GM12878 (cell line): ENCODE measurements around the gene IGFL3. TPM values are rescaled to one million over a fixed set of nuclear protein-coding genes. Genes with fewer than 3 reads are reported as not detected.
A peak's percentile ranks its signal among the peaks of the same experiment; 100 is the strongest.

Experiments
- ATF7 ChIP-seq: fragments of 450-650 bp; IDR thresholded peaks from 2 replicates; pipeline ENCODE4 v1.6.1; 2016; ENCODE audit warnings: low read depth, mild to moderate bottlenecking
- BACH1 ChIP-seq: fragments of 450-650 bp; IDR thresholded peaks from 2 replicates; pipeline ENCODE4 v1.6.1; 2017; ENCODE audit warnings: mild to moderate bottlenecking, borderline replicate concordance
- CBFB ChIP-seq: IDR thresholded peaks from 2 replicates; pipeline ENCODE4 v1.6.1; 2016; ENCODE audit warnings: antibody characterized with exemption, low read depth
- CTCF ChIP-seq, 3 experiments: IDR thresholded peaks in 2 of 3; conservative IDR thresholded peaks in 1 of 3; 2 replicates each; pipeline ENCODE4 v1.5.1; 2011; ENCODE audit warnings: low read depth in 3 of 3, low read length in 3 of 3, mild to moderate bottlenecking in 3 of 3, control low read depth in 2 of 3, moderate library complexity in 2 of 3, inconsistent platforms in 1 of 3, mixed read lengths in 1 of 3; ENCODE audit not compliant: control insufficient read depth in 2 of 3, insufficient read depth in 1 of 3; ENCODE audit errors: extremely low read depth in 1 of 3
- EGR1 ChIP-seq, 2 experiments: IDR thresholded peaks; 1 replicate in 1 of 2; 2 replicates in 1 of 2; pipeline ENCODE4 v1.6.1; 2011 to 2012; ENCODE audit warnings: low read depth in 2 of 2, low read length in 2 of 2, borderline replicate concordance in 1 of 2, mild to moderate bottlenecking in 1 of 2, moderate library complexity in 1 of 2
- GABPA ChIP-seq: IDR thresholded peaks from 2 replicates; pipeline ENCODE4 v1.6.1; 2014; ENCODE audit warnings: antibody characterized with exemption, low read depth, mild to moderate bottlenecking, inconsistent platforms
- IKZF2 ChIP-seq, 2 experiments: fragments of 450-650 bp; IDR thresholded peaks; 2 replicates each; pipeline ENCODE4 v1.6.1; 2017; ENCODE audit warnings: mild to moderate bottlenecking in 2 of 2, moderate library complexity in 2 of 2
- IRF4 ChIP-seq: IDR thresholded peaks from 2 replicates; pipeline ENCODE4 v1.6.1; 2011; ENCODE audit warnings: low read depth, low read length
- JUNB ChIP-seq: IDR thresholded peaks from 2 replicates; pipeline ENCODE4 v1.6.1; 2016; ENCODE audit warnings: antibody characterized with exemption, mild to moderate bottlenecking
- MYB ChIP-seq: fragments of 150-350 bp; IDR thresholded peaks from 2 replicates; pipeline ENCODE4 v1.6.1; 2014; ENCODE audit warnings: mild to moderate bottlenecking, low read depth, low read length, borderline replicate concordance
- RELB ChIP-seq: fragments of 450-650 bp; IDR thresholded peaks from 2 replicates; pipeline ENCODE4 v1.6.1; 2017; ENCODE audit warnings: low read depth, mild to moderate bottlenecking, moderate library complexity
- RUNX3 ChIP-seq: IDR thresholded peaks from 2 replicates; pipeline ENCODE4 v1.6.1; 2012; ENCODE audit warnings: low read length, inconsistent platforms
- SIN3A ChIP-seq: IDR thresholded peaks from 2 replicates; pipeline ENCODE4 v1.6.1; 2012; ENCODE audit warnings: low read depth, low read length, improper control_type of control experiment
- YBX1 ChIP-seq: fragments of 450-650 bp; IDR thresholded peaks from 2 replicates; pipeline ENCODE4 v1.6.1; 2016; ENCODE audit warnings: antibody characterized with exemption
- YY1 ChIP-seq: IDR thresholded peaks from 2 replicates; pipeline ENCODE4 v1.6.1; 2011; ENCODE audit warnings: low read depth, mild to moderate bottlenecking, low read length
- ZSCAN29 ChIP-seq: fragments of 450-650 bp; IDR thresholded peaks from 2 replicates; pipeline ENCODE4 v1.6.1; 2017; ENCODE audit warnings: mild to moderate bottlenecking, moderate library complexity
- polyA plus RNA-seq, 11 experiments: library from polyadenylated mRNA; depleted of rRNA in 4 of 11; unstranded in 6 of 11; stranded (reverse) in 5 of 11; fragments of >200 nt; fragmentation: Nextera tagmentation in 4 of 11; fragmentation: Illumina TruSeq in 1 of 11; extraction: Ambion mirVana in 4 of 11; extraction: Trizol in 1 of 11; gene quantifications; 1 replicate in 1 of 11; 2 replicates in 10 of 11; pipeline versions ENCODE4 v1.2.1 to v1.2.3, GENCODE V29; 2011 to 2016; ENCODE audit warnings: inconsistent platforms in 2 of 11, missing spikeins in 2 of 11, low read depth in 1 of 11
- total RNA-seq, 4 experiments: library from RNA; depleted of rRNA in 3 of 4; stranded (reverse); fragments of >200 nt in 3 of 4; fragmentation: Illumina TruSeq in 1 of 4; extraction: Trizol in 1 of 4; gene quantifications; 2 replicates each; pipeline versions ENCODE4 v1.2.1 to v1.2.3, GENCODE V29; 2013 to 2021

Gene IGFL3
- total and polyA plus RNA-seq, 10 of the 15 experiments (the other 5 are each of a cell fraction or from before 2014, with no cell fraction given), result not detected

DNA sequence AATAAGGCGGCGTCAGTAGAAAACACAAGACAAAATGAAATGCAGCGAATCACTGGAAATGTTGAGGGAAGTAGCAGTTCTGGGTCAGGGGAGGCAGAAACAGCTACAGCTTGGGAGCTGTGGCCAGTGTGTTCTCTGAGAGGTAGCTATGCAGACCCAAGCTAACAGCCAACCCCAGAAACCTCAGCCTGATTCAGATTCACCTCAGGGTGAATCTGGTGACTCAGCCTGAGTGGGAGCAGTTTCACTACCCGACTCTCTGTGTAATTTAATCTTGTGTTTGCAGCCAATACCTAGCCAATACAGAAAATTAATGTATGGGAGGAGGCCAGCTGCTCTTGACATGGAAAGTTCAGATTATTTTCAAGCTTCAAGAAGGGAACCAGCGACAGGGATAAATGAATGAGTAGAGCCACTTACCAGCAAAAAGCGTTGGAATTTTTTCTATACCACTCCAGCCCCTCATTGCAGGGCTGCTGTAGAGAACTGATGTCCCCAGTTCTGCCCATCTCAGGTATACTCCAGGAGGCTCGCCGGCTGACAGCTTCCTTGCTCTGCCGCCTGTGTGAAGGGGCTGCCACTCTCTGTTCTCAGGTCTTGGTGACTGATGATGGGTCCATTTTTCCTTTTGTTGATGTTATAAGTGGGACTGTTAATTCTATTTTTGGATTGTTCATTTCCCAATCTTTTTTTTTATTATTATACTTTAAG lies 8.9 kb downstream of the IGFL3 start (continued):
- TF ChIP-seq RELB (peak; percentile 52; the same call in 1 of the 2 replicates), SIN3A (no peak), MYB (no peak), YBX1 (no peak), ATF7 (peak; percentile 56; the same call in 1 of the 2 replicates), GABPA (no peak), EGR1 (IDR thresholded peaks at IDR 0.05; ENCODE audit: borderline replicate concordance in 1 of 2, low read depth in 2 of 2, low read length in 2 of 2) (peak in 1 of 2 experiments; percentile 70; a peak in 1 of 3 replicates), ZSCAN29 (no peak), JUNB (peak; percentile 52; the same call in 1 of the 2 replicates), IKZF2 (IDR thresholded peaks at IDR 0.05) (peak; percentile 13 to 34; a peak in 2 of 4 replicates), CTCF (IDR thresholded peaks at IDR 0.05 in 2 of 3, conservative IDR thresholded peaks at IDR 0.05 in 1 of 3; ENCODE audit: control insufficient read depth in 2 of 3, extremely low read depth in 1 of 3, insufficient read depth in 1 of 3, low read depth in 3 of 3, low read length in 3 of 3) (no peak), CBFB (peak; percentile 49; the same call in 1 of the 2 replicates), IRF4 (peak; percentile 81; the same call in 1 of the 2 replicates), RUNX3 (peak; percentile 83), YY1 (0 out of 2 replicates have a peak, but pooled peaks have one; percentile 10), BACH1 (peak; percentile 39; the same call in 1 of the 2 replicates)
